Measurements from ENCODE around the gene SAP30. TPM values are rescaled to one million over a fixed set of nuclear protein-coding genes. Genes with fewer than 3 reads are reported as not detected.

SAP30 gene
- total and polyA plus RNA-seq, 2 experiments from 2014 or later: 9.3 to 16.5 TPM

- H3K4me1 ChIP-seq (ENCODE audit: insufficient read depth): peaks cover 1% of the 10 kb centered on the region
- no peak for ATAC-seq
- peaks cover 4% of the 10 kb centered on the region for H3K4me1 Mint-ChIP-seq
- no peaks in the 10 kb centered on the region; the same call in 2 of the 3 replicates for H3K9me3 Mint-ChIP-seq
- H2AFZ ChIP-seq: no peak overlapping the region
- no peaks in the 10 kb centered on the region for H3K36me3 Mint-ChIP-seq (ENCODE audit: low read depth)
- no peak overlapping the region for H3K27ac ChIP-seq (ENCODE audit: low read depth)
- H3K27me3 Mint-ChIP-seq (ENCODE audit: insufficient read depth, low read depth, poor library complexity): peaks cover 12% of the 10 kb centered on the region
- H3K27me3 ChIP-seq (ENCODE audit: insufficient read depth): peaks cover 4% of the 10 kb centered on the region; the same call in 1 of the 2 replicates
- H4K20me1 ChIP-seq (replicated peaks; ENCODE audit: insufficient read depth): no peaks in the 10 kb centered on the region
- H3K27ac Mint-ChIP-seq: no peak overlapping the region
- no peak overlapping the region for H3K4me2 ChIP-seq
- no peak for DNase-seq (ENCODE audit: low spot score)
- no peaks in the 10 kb centered on the region for H3K79me2 ChIP-seq (replicated peaks; ENCODE audit: insufficient read depth)
- H3K4me3 ChIP-seq: no peak overlapping the region
- TF ChIP-seq ETS1 (IDR thresholded peaks at IDR 0.05) (no peak), EZH2 (IDR thresholded peaks at IDR 0.05; ENCODE audit: low read depth, unreplicated experiment) (no peak), REST (IDR thresholded peaks at IDR 0.05; ENCODE audit: unreplicated experiment) (no peak), JUNB (IDR thresholded peaks at IDR 0.05; ENCODE audit: unreplicated experiment) (no peak), ZNF331 (CRISPR knock-in tag; IDR thresholded peaks at IDR 0.05; ENCODE audit: low read depth) (no peak), ZNF114 (CRISPR knock-in tag; IDR thresholded peaks at IDR 0.05) (no peak), STAT1 (IDR thresholded peaks at IDR 0.05; ENCODE audit: unreplicated experiment) (no peak), POLR2AphosphoS5 (IDR thresholded peaks at IDR 0.05; ENCODE audit: low read depth) (no peak), CREB1 (CRISPR knock-in tag; IDR thresholded peaks at IDR 0.05; ENCODE audit: low read depth) (no peak), CTCF (conservative IDR thresholded peaks at IDR 0.05; ENCODE audit: low read depth in 2 of 2) (no peak), ZNF462 (CRISPR knock-in tag; IDR thresholded peaks at IDR 0.05) (no peak), EZH2phosphoT487 (IDR thresholded peaks at IDR 0.05; ENCODE audit: unreplicated experiment) (no peak), NANOG (IDR thresholded peaks at IDR 0.05; ENCODE audit: borderline replicate concordance) (no peak)
- H3F3A ChIP-seq (replicated peaks; ENCODE audit: low read depth): 0 out of 2 replicates have a peak, but pooled peaks cover 2% of the 10 kb centered on the region
- H3K4me3 Mint-ChIP-seq: no peak overlapping the region
- no peaks in the 10 kb centered on the region for H3K36me3 ChIP-seq (ENCODE audit: insufficient read depth)
- H3K9me2 ChIP-seq (ENCODE audit: insufficient read depth): no peaks in the 10 kb centered on the region
Observed at GRCh38 chr4:173367285-173367684, 3.5 kb upstream of the SAP30 start.

Measured in GM23338 (cell line).